RWPE2 (cell line): Measurements from ENCODE around the gene TNFAIP3.

Experiments
- ATAC-seq: fragments of 200-7000 bp; cut with Tn5 transposase; 3 replicates; pipeline ENCODE4 v1.9.1; 2021; ENCODE audit warnings: low read depth
- DNase-seq: peaks from one replicate; pipeline ENCODE4 v3.0.0-alpha.2; 2020; ENCODE audit warnings: low spot score
- H3K27ac ChIP-seq: fragments of 450-650 bp; 2 replicates; pipeline ENCODE4 v1.5.1; 2017; ENCODE audit warnings: mild to moderate bottlenecking; ENCODE audit not compliant: poor library complexity, severe bottlenecking
- H3K27me3 ChIP-seq: fragments of 250-450 bp; sonication (Bioruptor Pico); 2 replicates; pipeline ENCODE4 v1.5.1; 2021; ENCODE audit warnings: mild to moderate bottlenecking, moderate library complexity; ENCODE audit not compliant: insufficient read depth, poor library complexity, severe bottlenecking
- H3K36me3 ChIP-seq: fragments of 250-450 bp; sonication (Bioruptor Pico); 2 replicates; pipeline ENCODE4 v1.5.1; 2020; ENCODE audit warnings: low read depth, mild to moderate bottlenecking, moderate library complexity
- H3K4me1 ChIP-seq: fragments of 250-450 bp; sonication (Bioruptor Pico); 2 replicates; pipeline ENCODE4 v1.5.1; 2021; ENCODE audit warnings: mild to moderate bottlenecking, moderate library complexity; ENCODE audit not compliant: insufficient read depth, poor library complexity, severe bottlenecking
- H3K4me3 ChIP-seq: fragments of 250-450 bp; sonication (Bioruptor Pico); 2 replicates; pipeline ENCODE4 v1.5.1; 2021; ENCODE audit warnings: mild to moderate bottlenecking, moderate library complexity; ENCODE audit not compliant: severe bottlenecking
- H3K9me3 ChIP-seq: fragments of 250-450 bp; sonication (Bioruptor Pico); 2 replicates; pipeline ENCODE4 v1.5.1; 2021; ENCODE audit warnings: mild to moderate bottlenecking, moderate library complexity; ENCODE audit not compliant: severe bottlenecking
- TF ChIP-seq, protein P1 (sequence below): fragments of 450-650 bp; IDR thresholded peaks from one replicate; pipeline ENCODE4 v1.5.1; 2017; ENCODE audit warnings: mild to moderate bottlenecking, moderate library complexity; ENCODE audit not compliant: poor library complexity, severe bottlenecking

Gene TNFAIP3

DNA sequence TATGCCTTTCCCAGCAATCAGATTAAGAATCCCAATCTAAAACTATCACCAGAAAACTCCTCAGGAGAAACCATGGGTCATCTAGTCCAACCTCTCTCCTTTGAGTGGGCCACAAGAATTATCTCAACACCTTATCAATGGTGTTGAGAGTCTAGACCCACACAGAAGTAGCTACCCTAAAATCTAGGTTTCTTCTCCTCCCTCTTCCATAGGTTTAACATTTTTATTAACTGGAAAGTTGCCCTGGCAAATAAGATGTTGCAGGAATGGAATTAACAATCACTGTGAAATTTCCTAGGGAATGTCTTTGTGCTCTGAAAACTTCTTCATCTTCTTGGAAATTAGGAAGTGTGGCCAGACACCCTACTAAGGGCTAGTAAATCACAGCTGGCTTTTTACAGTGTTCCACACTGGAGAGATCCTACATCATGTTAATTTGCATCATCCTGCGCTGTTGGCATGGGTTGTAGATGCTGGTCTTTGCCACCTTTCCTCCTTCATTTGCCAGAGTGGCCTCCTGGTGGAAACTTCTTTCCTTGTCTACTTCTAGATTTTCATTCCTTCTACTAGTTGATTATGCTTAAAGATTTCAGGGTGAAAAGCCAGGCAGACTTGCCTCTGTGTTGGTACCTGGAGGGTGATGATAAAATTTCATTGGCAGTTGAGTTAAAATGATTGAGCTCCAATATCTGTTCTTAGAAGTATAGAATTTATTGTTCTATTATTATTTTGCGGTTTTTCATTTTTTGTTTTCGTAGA, 2.7 kb downstream of the TNFAIP3 start:
- TF ChIP-seq, protein P1, sequence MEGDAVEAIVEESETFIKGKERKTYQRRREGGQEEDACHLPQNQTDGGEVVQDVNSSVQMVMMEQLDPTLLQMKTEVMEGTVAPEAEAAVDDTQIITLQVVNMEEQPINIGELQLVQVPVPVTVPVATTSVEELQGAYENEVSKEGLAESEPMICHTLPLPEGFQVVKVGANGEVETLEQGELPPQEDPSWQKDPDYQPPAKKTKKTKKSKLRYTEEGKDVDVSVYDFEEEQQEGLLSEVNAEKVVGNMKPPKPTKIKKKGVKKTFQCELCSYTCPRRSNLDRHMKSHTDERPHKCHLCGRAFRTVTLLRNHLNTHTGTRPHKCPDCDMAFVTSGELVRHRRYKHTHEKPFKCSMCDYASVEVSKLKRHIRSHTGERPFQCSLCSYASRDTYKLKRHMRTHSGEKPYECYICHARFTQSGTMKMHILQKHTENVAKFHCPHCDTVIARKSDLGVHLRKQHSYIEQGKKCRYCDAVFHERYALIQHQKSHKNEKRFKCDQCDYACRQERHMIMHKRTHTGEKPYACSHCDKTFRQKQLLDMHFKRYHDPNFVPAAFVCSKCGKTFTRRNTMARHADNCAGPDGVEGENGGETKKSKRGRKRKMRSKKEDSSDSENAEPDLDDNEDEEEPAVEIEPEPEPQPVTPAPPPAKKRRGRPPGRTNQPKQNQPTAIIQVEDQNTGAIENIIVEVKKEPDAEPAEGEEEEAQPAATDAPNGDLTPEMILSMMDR, result no peak

DNA sequence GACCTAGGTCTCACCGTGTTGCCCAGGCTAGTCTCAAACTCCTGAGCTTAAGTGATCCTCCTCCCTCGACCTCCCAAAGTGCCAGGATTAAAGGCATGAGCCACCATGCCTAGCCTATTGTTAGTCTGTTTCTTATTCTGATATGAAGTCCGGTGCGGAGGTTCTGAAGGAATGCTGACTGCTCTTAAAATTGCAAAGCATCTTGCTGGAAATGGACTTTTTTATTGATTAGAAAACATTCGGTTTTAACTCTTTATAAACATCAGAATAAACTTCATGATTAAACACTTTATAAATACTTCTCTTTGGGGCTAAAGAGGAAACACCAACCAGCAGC, 3.2 kb downstream of the TNFAIP3 start:
- no peaks in the 10 kb centered on the region for H3K27me3 ChIP-seq
- peak overlapping the region; percentile 47 for H3K27ac ChIP-seq
- peaks cover 51% of the 10 kb centered on the region for H3K4me1 ChIP-seq
- ATAC-seq, result no peak
- no peak for DNase-seq
- peaks cover 54% of the 10 kb centered on the region for H3K36me3 ChIP-seq
- TF ChIP-seq, protein P1, result no peak
- H3K9me3 ChIP-seq, result no peaks in the 10 kb centered on the region
- peak overlapping the region; percentile 74 for H3K4me3 ChIP-seq

More for the DNA sequence above, 2.7 kb downstream of the TNFAIP3 start:
- peaks cover 49% of the 10 kb centered on the region for H3K36me3 ChIP-seq
- DNase-seq (no peak), ATAC-seq (no peak)
- H3K27ac ChIP-seq, result peak overlapping the region; percentile 47
- H3K4me1 ChIP-seq, result peaks cover 51% of the 10 kb centered on the region
- H3K4me3 ChIP-seq, result peak overlapping the region; percentile 74
- no peaks in the 10 kb centered on the region for H3K9me3 ChIP-seq
- no peaks in the 10 kb centered on the region for H3K27me3 ChIP-seq

- peaks cover 50% of the 10 kb centered on the region for H3K4me1 ChIP-seq
- peaks cover 59% of the 10 kb centered on the region for H3K36me3 ChIP-seq
- H3K27me3 ChIP-seq, result no peaks in the 10 kb centered on the region
- DNase-seq (no peak), ATAC-seq (peak; percentile 15; the same call in 2 of the 3 replicates)
- H3K27ac ChIP-seq, result peak overlapping the region; percentile 47
- TF ChIP-seq, protein P1, result peak; percentile 4
- peak overlapping the region; percentile 74 for H3K4me3 ChIP-seq
- H3K9me3 ChIP-seq, result no peaks in the 10 kb centered on the region
Observed at GRCh38 chr6:137870744-137871247, 3.7 kb downstream of the TNFAIP3 start.

- ATAC-seq, result no peak
- TF ChIP-seq, protein P1, result no peak
- Histone ChIP-seq H3K9me3 (no peaks in the 10 kb centered on the region), H3K4me1 (peaks cover 45% of the 10 kb centered on the region), H3K4me3 (no peak overlapping the region), H3K27ac (peak overlapping the region; percentile 47), H3K27me3 (no peaks in the 10 kb centered on the region), H3K36me3 (peaks cover 64% of the 10 kb centered on the region)
- no peak for DNase-seq
Observed at GRCh38 chr6:137871291-137871690, 4.2 kb downstream of the TNFAIP3 start.

DNA sequence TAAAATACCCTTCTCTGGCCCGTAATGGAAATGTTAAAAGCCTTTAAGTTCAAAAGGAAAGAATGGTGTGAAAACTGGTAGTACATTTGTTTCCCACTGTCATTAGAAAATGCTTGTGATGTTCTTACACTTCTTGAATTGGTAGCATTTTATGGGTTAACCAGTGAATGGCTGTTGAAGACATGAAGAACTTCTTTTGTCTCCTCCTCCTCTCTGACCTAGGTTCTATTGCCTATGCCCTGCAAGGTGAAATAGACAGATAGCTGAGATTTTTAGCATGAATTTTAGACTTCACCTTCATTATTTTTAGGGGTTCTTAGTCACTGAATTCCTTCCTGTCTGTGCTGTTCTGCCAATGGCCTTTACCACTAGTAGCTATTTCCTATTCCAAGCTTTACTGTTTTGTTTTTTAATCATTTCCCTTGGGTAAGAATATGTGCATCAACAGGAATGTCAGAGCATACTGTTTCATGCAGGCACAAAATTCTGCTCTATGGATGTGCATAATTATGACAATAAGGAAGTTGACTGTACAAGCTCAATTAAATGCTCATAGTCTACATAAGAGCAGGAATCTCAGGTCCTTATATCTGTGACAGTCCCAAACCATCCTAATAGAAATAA, 4.9 kb downstream of the TNFAIP3 start:
- Histone ChIP-seq H3K9me3 (no peaks in the 10 kb centered on the region), H3K4me3 (no peak overlapping the region), H3K4me1 (peaks cover 42% of the 10 kb centered on the region), H3K27me3 (no peaks in the 10 kb centered on the region), H3K27ac (peak overlapping the region; percentile 47), H3K36me3 (peaks cover 71% of the 10 kb centered on the region)
- ATAC-seq (no peak), DNase-seq (no peak)
- TF ChIP-seq, protein P1, result no peak
